NCI-H146 treated with DMSO at 0.1 percent for 48 hours (cell line): ENCODE data around the gene TOM1L2.
A peak's percentile ranks its signal among the peaks of the same experiment; 100 is the strongest.
"Not testable (repeated sequence)": the region's sequence is repeated elsewhere in the genome, so short reads cannot be mapped to it uniquely, and the experiment has no call there.

Experiments used
- DNase-seq: peaks from one replicate; lab custom pipeline; 2025; ENCODE audit not compliant: unreplicated experiment; lab: John Stamatoyannopoulos, UW

Gene TOM1L2

DNA sequence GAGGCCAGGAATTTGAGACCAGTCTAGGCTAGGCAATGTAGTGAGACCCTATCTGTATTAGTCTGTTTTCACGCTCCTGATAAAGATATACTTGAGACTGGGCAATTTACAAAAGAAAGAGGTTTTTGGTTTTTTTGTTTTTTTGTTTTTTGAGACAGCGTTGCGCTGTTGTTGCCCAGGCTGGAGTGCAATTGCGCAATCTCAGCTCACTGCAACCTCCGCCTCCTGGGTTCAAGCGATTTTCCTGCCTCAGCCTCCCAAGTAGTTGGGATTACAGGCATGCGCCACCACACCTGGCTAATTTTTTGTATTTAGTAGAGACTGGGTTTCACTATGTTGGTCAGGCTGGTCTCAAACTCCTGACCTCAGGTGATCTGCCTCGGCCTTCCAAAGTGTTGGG, 23.7 kb upstream of the TOM1L2 start:
- DNase-seq: not testable (repeated sequence)

DNA sequence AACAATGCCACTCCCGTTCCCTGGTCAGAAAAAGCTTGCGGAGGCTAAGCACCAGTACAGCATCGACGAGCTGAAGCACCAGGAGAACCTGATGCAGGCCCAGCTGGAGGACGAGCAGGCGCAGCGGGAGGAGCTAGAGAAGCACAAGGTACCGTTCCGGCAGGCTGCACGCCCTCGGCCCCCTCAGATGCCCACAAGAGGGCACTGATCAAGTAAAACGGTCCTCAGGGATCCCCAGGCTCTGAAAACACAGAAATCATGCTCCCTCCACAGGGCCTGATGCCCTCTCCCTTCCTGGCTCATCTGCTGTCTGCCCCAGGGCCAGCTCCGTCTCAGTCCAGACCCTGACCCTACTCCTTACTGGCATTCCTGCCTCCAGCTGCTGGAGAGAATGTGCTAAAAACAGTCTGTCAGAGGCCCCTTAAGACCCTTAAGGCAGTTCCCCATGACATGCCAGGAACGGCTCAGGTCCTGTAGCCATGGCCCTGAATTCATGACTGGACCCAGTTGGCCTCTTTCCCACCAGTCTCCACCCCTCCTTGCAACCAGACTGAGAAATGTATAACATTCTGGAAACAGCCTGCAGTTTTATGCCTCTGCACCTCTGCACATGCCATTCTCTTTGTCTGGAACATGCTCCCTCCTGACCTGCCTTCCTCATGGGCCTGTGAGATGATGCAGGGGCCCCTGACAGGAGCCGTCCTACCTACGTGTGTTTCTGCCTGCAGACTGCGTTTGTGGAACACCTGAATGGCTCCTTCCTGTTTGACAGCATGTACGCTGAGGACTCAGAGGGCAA, 22.3 kb upstream of the TOM1L2 start:
- DNase-seq: peak; percentile 3

DNA sequence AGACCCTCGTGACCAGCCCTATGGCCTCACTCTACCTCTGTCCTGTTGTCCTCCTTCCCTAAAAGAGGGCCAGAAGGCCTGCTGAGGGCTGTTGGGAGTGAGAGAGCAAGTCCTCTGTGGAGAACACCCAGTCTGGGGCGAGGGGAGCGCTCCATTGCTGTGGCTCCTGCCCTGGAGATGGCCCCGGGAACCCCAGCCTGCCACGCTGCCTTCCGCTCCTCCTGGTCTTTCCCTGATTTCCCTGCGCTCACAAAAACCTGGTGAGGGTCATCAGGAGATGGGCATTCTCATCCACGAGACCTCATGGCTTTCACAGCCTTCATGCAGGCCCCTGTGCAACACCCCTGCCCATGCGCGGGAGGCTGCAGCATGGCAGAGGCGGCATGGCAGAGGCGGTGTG, 21.7 kb upstream of the TOM1L2 start:
- DNase-seq: no peak

DNA sequence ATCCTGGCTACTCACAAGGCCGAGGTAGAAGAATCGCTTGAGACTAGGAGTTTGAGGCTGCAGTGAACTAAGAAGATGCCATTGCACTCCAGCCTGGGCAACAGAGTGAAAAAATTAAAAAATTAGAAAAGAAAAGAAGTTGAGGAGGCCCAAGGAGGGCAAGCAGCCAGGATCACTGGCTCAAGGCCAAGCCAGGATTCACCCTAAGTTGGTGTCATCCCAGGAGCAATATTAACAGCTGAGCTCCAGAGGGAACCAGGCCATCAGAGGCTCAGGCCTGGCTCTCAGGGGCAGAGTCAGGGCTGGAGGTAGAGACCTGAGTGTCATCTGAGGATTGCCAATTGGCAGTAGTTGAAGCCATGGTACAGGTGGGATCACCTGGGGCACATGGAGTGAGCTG, 21.2 kb upstream of the TOM1L2 start:
- DNase-seq: no peak

DNA sequence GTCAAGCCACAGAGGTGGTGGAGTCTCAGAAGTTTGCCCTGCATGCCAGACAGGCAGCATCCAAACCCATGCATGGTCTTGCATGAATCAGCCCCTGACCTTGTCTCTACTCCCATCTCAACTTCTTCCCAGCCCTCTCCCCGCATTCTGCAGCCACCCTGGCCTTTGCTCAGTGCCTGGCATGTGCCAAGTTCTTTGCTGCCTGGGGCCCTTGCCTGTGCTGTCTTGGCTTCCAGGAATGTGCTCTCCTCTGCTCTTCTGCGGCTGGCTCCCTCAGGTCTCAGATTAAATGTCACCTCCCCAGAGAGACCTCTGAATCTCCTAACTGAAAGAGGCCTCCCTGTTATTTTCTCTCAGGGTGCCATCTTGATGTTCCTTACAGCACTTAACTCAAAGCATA, 18.1 kb upstream of the TOM1L2 start:
- no peak for DNase-seq

DNA sequence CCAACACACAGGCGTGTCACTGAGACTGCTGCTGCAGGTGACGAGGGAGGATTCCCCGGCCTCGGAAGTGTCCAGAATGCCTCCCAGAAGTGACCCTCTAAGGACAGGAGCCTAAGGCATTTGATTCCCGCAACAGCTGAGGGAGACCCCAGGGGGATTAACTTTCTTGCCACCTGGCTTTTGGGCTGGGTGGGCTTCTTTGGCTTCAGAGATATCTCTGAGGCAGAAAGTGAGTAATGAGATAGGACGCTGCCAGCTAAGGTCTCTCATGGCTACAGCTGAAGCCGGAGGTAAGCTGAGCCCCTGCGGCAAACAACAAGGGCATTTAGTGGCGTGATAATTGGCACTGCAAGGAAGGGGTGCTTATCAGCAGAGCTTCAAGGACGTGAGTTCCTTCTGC, 17.4 kb upstream of the TOM1L2 start:
- no peak for DNase-seq

DNA sequence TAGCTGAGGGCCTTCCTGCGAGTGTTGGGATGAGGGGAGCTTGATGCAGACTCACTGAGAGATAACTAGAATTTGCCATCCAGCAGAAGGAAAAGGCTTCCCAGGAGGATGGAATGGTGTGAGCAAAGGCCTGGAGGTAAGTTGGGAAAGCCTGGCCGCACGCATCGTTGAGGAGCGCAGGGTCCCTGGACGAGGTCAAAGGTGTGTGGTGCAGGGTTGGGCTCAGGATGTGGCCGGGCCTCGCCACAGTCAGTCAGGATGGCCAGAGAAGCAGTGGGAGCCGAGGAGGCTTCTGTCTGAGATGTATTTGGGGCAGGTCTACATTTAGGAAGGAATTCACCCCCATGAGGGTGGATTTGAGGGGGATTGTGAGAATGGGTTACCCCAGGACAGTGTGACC, 16.9 kb upstream of the TOM1L2 start:
- no peak for DNase-seq

DNA sequence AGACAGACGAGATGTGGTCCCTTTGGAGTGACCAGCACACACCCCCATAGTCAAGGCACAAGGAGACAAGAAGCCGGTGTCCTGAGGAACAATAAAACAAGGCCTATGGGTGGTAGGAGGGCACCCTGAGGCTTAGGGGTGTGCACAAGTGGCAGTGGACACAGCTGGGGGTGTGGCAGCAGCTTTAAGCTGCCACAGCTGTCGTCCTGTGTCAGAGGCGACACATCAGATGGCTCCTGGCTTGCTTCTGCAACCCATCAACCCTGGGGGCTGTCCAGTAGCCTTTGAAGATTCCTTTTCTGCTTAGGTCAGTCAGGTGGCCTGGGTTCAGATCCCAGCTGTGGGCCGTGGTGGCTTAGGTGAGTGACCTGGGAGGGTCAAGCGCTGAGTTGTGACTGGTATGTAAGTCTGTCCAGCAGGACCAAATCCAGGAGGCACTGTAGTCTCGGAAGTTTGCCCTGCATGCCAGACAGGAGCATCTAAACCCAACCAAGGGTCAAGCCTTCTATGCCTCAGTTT, 16.3 kb upstream of the TOM1L2 start:
- DNase-seq: no peak

DNA sequence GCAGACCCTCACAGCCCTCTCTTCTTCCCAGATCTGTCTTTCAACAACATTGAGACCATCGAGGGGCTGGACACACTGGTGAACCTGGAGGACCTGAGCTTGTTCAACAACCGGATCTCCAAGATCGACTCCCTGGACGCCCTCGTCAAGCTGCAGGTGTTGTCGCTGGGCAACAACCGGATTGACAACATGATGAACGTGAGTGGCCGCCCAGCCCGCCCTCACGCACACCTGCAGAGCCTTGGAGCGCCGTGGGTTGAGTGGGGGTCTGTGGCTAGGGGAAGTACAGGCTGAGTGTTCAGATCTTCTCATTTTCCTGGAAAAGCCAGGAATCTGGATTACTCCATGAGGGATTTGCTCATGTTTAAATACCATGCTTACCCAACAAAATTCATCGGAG, 15.7 kb upstream of the TOM1L2 start:
- DNase-seq: peak; percentile 3

DNA sequence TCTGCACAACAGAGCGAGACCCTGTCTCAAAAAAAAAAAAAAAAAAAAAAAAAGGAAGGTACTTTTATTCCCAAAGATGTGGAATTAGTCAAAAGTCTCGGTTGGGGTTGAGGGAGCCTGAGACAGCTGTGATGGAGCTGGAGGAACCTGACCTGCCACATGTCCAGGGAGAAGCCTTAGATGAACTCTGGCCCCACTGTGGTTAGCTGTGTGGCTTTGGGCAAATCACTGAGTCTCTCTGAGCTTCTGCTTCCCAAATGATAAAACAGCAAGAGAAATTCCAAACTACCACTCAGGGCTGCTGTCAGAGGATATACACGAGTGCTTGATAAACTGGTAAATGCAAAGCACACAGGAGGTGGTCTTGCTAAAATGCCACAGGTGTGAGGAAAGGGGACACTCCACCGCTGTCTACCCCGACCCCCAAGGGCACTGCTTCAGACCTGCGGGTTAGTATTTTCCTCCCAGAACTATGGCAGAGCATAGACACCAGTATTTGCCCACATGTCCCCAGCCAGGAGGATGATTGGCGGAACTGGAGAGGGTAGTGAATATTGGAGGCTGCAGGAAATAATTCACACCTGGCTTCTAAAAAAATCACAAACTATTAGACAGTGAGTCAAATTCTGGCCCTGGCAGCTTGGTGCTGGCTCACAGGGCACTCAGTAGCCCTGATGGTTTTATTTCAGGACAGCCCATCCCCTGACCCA, 15.1 kb upstream of the TOM1L2 start:
- DNase-seq: no peak

DNA sequence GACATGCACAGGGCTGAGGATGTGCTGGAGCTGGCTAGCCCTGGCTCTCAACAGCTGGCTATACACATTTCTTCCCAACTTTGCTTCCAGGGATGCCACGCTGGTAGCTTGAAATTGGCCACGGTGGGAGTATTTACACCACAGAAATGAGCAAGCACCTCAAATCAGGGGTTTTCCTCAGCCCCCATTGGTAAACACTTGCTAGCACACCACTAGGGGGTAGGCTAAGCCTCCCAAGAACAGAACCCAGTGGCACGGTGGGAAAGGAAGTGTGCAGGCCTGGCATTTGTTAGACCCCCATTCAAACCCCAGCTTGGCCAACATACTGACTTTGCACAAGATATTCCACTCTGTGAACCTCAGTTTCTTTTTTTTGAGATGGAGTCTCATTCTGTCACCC, 13.4 kb upstream of the TOM1L2 start:
- DNase-seq: no peak

DNA sequence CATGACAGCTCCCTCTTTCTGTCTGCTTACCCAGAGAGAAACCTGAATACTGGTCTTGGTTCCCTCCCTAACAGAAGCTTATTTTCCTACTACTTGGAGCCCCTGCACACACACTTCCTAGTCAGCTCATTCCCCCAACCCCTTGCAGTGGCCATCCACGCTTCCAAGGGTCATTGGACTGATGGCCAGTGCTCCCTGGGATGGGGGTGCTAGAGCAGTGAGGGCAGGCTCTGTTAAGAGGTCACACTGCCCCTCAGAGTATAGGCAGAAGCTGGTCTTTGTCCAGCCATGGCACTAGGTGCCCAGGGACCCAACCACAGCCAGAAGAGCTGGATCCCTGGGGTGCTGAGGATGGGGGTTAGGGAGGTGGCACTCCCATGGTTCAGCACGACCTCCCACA, 13.0 kb upstream of the TOM1L2 start:
- no peak for DNase-seq

DNA sequence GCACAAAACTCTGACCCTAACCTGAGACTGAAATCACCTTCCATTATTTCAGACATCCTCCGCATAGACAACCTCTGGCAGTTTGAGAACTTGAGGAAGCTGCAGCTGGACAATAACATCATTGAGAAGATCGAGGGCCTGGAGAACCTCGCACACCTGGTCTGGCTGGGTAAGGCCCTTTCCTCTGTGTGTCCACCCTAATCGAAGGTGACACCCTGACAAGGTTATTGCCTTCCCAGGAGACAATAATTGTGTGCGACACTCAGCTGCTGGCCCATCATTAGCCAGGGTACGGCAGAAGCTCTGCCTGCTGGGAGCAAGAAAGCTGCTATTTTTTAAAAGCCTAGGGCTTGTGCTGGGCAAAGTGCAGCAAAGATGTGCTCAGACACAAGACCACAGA, 11.6 kb upstream of the TOM1L2 start:
- DNase-seq: no peak

DNA sequence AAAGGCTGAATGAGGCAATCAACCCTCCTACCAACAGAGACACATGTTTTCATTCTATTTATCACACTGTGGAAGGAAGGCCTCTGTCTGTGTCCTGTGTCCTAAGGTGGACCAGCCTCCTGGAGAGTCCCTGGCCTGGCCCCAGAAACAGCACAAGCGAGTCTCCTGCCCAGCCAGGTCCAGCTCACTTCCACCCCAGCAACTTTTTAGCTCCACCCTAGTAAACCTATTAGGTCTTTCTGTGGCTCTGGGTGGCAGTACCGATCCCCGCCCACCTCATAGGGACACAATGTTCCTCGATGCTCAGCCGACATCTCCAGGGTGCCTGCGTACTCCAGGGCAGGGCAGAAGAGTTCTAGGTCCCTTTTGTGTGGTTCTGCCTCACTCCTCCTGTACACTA, 11.2 kb upstream of the TOM1L2 start:
- DNase-seq: no peak

DNA sequence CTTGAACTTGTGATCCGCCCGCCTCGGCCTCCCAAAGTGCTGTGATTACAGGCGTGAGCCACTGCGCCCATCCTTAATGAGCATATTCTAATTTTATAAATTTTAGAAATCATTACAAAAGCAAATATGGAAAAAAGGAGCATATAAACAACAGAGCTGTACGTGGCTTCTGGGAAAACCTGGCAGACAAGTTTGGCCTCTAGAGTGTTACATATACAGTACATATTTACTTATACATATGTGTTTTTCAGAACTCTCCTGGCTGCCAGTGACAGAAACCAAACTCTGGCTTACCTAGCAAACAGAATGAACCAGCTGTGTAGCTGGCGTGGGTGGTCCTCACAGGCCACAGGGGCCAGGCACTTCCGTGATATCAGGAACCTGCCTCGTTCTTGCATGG, 10.6 kb upstream of the TOM1L2 start:
- DNase-seq: no peak

DNA sequence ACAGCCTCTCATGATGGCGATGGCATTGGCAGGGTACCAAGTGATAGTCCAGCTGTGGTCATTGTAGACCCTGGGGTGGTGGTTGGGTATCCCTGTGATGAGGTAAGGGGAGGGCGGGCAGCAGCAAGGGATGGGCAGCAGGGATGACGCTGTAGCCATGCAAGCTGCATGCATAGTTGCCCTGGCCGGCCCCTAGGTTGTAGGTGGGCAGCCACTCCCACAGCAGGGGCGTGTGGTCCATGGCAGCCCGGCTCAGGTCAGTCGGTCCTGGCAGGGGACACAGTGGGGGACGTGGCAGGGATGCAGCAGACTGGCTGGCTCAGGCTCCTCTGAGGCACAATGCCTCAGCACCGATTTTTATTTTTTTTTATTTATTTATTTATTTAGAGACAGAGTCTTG, 9.1 kb upstream of the TOM1L2 start:
- DNase-seq: no peak

DNA sequence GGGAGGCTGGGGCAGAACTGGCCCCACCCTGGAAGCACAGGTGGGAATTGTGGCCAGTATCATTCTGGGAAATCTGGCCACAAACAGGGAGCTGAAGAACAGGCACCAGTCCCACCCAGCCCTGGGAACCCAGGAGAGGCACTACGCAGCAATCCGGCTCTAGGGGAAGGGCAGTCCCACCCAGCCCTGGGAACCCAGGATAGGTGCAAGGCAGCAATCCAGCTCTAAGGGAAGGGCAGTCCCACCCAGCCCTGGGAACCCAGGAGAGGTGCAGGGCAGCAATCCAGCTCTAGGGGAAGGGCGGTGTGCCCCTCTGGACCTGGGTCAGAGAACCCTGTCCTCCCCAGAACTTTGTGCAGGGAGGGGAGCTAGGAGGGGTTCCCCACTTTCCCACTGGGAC, 7.6 kb upstream of the TOM1L2 start:
- no peak for DNase-seq

DNA sequence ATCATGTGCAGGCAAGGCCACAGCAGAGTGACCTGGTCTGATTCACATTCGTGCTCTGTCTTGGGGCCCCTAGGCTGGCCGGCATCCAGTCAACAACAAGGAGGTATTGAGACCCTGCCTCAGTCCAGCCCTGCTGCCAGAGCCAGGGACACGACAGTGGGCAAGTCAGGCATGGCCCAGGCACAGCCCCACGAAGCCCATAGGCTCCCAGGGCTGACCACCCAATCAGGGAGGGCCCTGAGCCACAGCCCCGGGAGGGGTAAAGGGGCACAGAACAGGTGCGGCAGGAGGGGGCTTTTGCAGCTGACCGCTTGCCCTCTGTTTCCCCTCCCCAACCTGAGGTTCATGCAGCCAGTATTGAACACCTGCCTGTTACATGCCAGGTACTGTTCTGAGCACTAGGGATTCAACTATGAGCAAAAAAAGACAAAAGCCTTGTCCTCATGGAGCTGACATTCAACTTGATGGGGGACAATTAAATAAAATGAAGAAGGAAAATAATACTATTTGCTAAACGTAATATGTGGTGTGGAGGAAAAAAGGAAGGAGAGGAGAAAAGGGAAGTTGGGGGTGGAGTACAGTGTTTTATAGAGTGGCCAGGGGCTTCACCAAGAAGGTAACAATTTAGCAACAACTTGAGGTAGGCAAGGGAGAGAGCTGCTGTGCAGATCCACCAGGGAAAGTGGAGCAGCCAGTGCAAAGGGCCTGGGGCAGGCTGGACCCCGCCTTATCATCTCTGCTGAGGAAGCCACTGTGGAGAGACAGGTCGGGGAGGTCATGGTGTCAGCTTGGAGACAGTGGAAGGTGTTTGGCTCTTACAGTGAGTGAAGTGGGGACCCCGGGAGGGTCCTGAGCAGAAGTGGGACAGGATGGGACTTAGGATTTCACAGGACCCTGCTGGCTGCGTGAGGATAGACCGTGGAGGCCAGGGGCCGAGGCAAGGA, 6.6 kb upstream of the TOM1L2 start:
- no peak for DNase-seq

DNA sequence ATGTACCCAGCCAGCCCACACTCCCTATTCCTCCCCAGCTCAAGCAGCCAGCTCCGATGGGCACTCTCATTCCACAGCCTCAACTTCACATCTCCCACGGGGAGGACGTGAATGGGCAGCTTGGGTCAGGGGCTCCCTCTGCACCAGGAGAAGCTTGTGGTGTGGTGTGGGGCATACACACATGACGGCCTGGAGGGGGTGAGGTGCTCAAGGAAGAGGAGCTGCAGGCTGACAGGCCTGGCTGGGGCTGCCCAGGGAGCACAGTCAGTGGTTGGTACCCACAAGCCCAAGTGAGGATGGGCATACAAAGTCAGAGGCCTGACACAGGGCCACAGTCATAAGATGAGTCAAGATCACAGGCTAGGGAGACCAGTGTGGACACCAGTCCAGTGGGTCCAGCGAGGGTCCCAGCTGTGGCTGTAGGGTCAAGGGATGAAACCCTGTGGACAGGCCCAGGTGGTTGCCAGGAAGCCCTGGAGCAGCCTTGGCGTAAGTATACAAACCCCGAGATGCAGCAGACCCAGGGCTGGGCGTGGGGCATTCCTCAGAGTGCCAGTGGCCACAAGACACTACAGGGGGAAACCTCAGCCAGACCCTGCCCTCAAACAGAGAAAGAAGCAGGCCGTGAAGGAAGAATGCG, 4.9 kb upstream of the TOM1L2 start:
- no peak for DNase-seq

DNA sequence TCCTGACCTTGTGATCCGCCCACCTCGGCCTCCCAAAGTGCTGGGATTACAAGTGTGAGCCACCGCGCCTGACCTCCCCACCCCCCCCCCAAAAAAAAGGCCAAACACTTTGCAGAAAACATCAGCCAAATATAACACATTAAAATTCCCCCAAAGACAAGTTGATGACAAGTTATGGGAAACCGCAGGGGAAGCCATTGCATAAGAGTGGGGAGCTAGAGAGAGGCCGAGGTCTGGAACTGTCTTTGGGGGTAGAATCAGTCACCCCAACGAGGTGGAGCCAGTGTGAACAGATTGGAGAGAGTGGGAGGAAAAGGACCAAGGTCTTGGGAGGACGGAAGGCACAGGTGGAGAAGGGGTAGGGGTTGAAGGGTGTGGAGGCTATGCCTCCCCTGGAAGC, 3.2 kb upstream of the TOM1L2 start:
- DNase-seq: no peak

DNA sequence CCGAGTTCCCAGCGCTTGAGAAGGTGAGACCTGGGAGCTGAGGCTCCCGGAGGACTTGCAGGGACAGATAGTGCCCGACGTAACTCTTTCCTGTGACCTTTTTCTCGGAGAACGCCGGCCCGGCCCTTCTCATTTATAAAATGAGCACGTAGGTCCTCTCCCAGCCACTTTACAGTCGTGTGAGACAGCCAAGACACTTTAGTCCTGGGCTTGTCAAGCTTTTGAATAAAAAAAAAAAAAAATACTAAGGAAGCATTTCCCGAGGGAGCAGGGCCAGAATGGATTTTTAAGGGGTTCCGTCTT, 703 bp upstream of the TOM1L2 start:
- DNase-seq: no peak
